ENCODE results near the gene CSNK1G1.

CSNK1G1 gene

GRCh38 chr15:64152507-64153387 is 203.2 kb downstream of the CSNK1G1 start:
- peak overlapping the region; percentile 58 for H3K27ac Mint-ChIP-seq
- DNase-seq (ENCODE audit: low spot score in 2 of 2), result peak in 1 of 2 donors; percentile 61

DNA sequence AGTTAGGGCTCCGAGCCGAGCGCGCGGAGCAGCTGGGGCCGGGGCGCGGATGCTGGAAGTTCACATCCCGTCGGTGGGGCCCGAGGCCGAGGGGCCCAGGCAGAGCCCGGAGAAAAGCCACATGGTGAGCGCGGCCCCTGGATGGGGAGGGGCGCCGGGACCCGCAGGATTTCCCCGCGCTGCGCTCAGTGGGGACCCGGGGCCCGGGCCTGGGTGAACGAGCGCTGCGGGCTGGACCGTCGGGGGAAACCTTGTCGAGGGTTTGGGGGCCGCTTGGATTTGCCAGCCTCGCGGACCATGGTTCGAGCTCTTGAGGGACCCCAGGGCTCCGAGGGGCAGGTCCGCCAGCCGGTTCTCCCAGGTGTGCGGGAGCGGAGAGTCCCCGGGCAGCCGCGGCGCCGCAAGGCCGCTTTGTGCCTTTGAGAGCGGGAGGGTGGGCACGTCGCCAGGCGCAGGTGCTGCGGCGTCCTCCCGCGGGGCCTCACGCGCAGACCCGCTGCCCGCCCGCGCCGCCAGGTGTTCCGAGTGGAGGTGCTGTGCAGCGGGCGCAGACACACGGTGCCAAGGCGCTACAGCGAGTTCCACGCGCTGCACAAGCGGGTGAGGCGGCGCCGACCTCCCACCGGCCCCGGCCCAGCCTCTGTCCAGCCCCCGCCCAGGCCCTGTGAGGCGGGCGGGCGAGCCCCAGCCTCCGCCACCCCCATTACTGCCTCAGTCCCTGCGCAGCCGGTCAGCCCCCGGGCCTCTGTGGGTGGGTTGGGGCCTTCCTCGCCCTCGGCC is 204.1 kb downstream of the CSNK1G1 start, which contains the start of gene SNX22:
Gene SNX22 (plus strand): TSS at position 5 of the 780 bp plus-strand sequence. CDS start 45 bp downstream, at position 50.
- Mint-ChIP-seq H3K9me3 (no peaks in the 10 kb centered on the region), H3K4me3 (peak within 1 kb of the TSS; percentile 71), H3K36me3 (peaks cover 46% of the 10 kb centered on the region), H3K4me1 (peaks cover 37% of the 10 kb centered on the region), H3K27ac (no peak within 1 kb of the TSS)
- peak; percentile 4 for ATAC-seq
- DNase-seq (ENCODE audit: low spot score in 2 of 2), result peak; percentile 16 to 62

More at GRCh38 chr15:64152507-64153387, 203.2 kb downstream of the CSNK1G1 start:
- H3K9me3 Mint-ChIP-seq, result no peaks in the 10 kb centered on the region
- H3K36me3 Mint-ChIP-seq, result peaks cover 54% of the 10 kb centered on the region
- H3K4me3 Mint-ChIP-seq, result peak overlapping the region; percentile 71
- no peak for ATAC-seq
- H3K4me1 Mint-ChIP-seq, result peaks cover 44% of the 10 kb centered on the region

DNA sequence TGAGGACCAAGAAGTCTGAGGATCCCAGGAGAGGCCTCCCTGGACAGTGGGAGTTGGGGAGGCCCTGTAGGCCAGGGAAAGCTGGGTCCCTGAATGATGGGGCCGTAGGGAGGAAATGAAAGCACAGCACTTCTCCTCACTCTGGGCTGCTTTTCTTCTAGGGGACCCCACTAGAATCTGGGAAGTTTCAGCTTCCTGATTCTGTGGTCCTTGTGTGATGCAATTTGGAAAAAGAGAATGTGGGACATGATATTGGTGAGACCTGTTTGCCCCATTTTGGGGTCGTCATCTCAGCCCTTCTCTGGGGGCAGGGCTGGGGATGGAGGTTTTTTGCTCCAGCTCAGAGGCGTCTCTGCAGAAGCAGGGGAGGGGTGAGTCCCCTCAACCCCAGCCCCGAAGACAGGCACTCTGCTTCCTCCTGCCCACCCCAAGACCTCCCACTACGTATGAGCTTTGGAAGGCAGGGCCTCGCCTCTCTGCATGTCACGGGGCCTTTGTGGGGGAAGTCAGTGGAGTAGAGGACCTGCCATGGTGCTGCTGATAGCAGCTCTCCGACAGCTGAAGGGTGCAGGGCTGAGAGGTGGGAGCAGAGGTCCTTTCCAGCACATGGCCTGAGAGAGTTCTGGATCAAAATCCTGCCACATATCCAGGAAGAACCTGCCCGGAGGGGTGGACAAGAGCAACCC is 205.9 kb downstream of the CSNK1G1 start:
- peaks cover 29% of the 10 kb centered on the region for H3K36me3 Mint-ChIP-seq
- no peaks in the 10 kb centered on the region for H3K9me3 Mint-ChIP-seq
- H3K27ac Mint-ChIP-seq, result no peak overlapping the region
- H3K4me1 Mint-ChIP-seq, result peaks cover 33% of the 10 kb centered on the region
- DNase-seq (ENCODE audit: low spot score in 2 of 2) (no peak), ATAC-seq (no peak)
- H3K4me3 Mint-ChIP-seq, result peak overlapping the region; percentile 1

DNA sequence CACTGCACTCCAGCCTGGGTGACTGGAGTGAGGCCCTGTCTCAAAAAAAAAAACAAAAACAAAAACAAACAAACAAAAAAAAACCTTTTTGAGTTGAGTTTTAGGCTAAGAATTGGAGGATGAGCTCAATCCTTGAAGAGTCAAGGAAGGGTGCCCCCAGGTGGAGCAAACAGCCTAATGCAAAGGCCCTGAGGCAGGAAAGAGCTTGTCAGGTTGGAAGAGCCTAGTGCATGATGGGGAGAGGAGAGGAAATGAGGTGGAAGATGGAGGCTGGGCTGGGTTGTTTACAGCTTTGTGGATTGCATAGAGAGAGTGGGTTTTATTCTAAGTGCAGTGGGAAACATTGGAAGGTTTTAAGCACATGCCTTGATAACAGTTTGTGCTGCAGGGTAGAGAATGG is 206.5 kb downstream of the CSNK1G1 start:
- ATAC-seq (no peak), DNase-seq (ENCODE audit: low spot score in 2 of 2) (no peak)
- Mint-ChIP-seq H3K36me3 (peaks cover 29% of the 10 kb centered on the region), H3K4me3 (peak overlapping the region; percentile 1), H3K9me3 (no peaks in the 10 kb centered on the region), H3K4me1 (peaks cover 33% of the 10 kb centered on the region), H3K27ac (no peak overlapping the region)

DNA sequence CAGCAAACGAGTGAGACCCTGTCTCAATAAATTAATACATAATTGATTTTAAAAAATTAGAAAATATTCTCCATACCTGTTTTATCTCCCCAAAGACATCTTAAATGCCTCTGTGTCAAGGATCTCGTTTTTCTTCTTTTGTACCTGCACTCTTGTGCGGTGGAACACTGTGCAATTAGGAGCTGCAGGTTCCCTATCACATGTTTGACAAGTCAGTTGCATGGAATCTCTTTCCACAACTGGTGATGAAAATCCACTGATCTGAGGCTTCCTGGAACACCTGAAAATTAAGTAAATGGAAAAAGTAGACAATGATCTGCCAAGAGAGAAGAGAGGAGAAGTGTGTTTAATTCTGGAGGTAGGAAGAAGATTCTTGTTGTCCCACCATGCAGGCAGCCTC is 207.4 kb downstream of the CSNK1G1 start:
- ATAC-seq (no peak), DNase-seq (ENCODE audit: low spot score in 2 of 2) (no peak)
- peaks cover 28% of the 10 kb centered on the region for H3K4me1 Mint-ChIP-seq
- no peaks in the 10 kb centered on the region for H3K9me3 Mint-ChIP-seq
- no peak overlapping the region for H3K4me3 Mint-ChIP-seq
- H3K27ac Mint-ChIP-seq, result no peak overlapping the region
- peaks cover 28% of the 10 kb centered on the region for H3K36me3 Mint-ChIP-seq

DNA sequence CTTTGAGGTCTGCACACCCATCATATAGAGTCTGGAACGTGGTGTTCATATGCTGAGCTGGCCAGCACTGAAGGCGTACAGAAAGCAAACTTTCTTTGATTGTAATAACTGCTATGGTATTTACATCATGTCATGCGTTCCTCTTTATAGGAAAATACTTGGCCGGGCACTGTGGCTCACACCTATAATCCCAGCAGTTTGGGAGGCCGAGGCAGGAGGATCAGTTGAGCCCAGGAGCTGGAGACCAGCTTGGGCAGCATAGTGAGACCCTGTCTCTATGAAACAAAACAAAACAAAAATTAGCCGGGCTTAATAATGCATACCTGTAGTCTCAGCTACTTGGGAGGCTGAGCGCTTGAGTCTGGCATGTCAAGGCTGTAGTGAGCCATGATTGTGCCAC is 207.8 kb downstream of the CSNK1G1 start:
- peaks cover 28% of the 10 kb centered on the region for H3K36me3 Mint-ChIP-seq
- no peak overlapping the region for H3K4me3 Mint-ChIP-seq
- peaks cover 24% of the 10 kb centered on the region for H3K4me1 Mint-ChIP-seq

DNA sequence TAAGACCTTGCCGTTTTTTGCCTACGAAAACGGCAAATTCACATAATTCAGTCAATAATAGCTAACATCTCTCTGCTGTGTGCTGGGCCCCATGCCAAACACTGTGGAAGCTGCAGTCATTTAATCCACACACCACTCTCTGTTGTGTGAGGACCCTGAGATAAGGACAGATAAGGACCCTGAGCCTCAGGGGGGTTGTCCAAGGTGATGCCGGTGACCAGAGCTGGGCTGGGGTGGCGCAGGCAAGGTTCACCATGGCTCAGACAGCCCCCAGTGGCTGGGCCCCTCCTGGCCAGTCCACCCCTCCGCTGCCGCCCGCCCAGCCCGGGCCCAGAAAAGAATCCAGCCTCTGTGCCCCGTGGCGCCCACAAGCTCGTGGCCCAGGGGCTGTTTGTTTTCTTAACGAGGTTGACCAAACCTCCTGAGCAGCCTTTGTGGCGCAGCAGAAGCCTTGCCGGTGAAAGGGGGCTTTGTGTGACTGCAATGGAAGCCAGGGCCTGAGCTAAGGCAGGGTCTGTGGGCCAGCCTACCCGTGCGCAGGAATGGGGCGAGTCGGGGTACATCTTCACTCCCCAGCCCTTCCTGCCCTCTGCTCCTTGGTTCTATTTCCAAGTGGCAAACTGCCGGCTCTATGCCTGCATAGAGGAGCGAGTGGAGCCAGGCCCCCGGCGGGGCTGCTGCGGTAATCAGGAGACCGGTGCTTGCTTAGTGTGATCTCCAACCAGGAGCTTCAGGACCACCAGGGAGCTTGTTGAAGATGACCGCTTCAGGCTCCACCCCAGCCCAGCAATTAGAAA is 208.9 kb downstream of the CSNK1G1 start:
- DNase-seq (ENCODE audit: low spot score in 2 of 2) (no peak), ATAC-seq (no peak)
- Mint-ChIP-seq H3K36me3 (peaks cover 31% of the 10 kb centered on the region), H3K9me3 (no peaks in the 10 kb centered on the region), H3K4me3 (no peak overlapping the region), H3K4me1 (peaks cover 19% of the 10 kb centered on the region), H3K27ac (no peak overlapping the region)

More for the DNA sequence above, 207.8 kb downstream of the CSNK1G1 start:
- Mint-ChIP-seq H3K27ac (no peak overlapping the region), H3K9me3 (no peaks in the 10 kb centered on the region)
- no peak for DNase-seq (ENCODE audit: low spot score in 2 of 2)
- no peak for ATAC-seq

- Mint-ChIP-seq H3K4me1 (peaks cover 25% of the 10 kb centered on the region), H3K4me3 (no peak overlapping the region), H3K27ac (no peak overlapping the region), H3K36me3 (peaks cover 34% of the 10 kb centered on the region), H3K9me3 (no peaks in the 10 kb centered on the region)
- ATAC-seq, result no peak
- DNase-seq (ENCODE audit: low spot score in 2 of 2), result no peak
Measured at GRCh38 chr15:64146520-64146884, 209.5 kb downstream of the CSNK1G1 start.

- no peaks in the 10 kb centered on the region for H3K9me3 Mint-ChIP-seq
- H3K4me1 Mint-ChIP-seq, result peaks cover 27% of the 10 kb centered on the region
- H3K36me3 Mint-ChIP-seq, result peaks cover 37% of the 10 kb centered on the region
- DNase-seq (ENCODE audit: low spot score in 2 of 2), result no peak
- H3K27ac Mint-ChIP-seq, result no peak overlapping the region
- ATAC-seq, result no peak
- H3K4me3 Mint-ChIP-seq, result no peak overlapping the region
Measured at GRCh38 chr15:64146041-64146440, 209.9 kb downstream of the CSNK1G1 start.

GRCh38 chr15:64144565-64145281 is 211.2 kb downstream of the CSNK1G1 start:
- Mint-ChIP-seq H3K9me3 (no peaks in the 10 kb centered on the region), H3K36me3 (peaks cover 44% of the 10 kb centered on the region), H3K4me3 (no peak overlapping the region), H3K27ac (peak overlapping the region; percentile 48), H3K4me1 (peaks cover 18% of the 10 kb centered on the region)
- DNase-seq (ENCODE audit: low spot score in 2 of 2), result no peak
- peak; percentile 46 for ATAC-seq

GRCh38 chr15:64144192-64144564 is 211.8 kb downstream of the CSNK1G1 start:
- peaks cover 13% of the 10 kb centered on the region for H3K4me1 Mint-ChIP-seq
- ATAC-seq (no peak), DNase-seq (ENCODE audit: low spot score in 2 of 2) (no peak)
- H3K27ac Mint-ChIP-seq, result peak overlapping the region; percentile 48
- no peaks in the 10 kb centered on the region for H3K9me3 Mint-ChIP-seq
- peaks cover 44% of the 10 kb centered on the region for H3K36me3 Mint-ChIP-seq
- no peak overlapping the region for H3K4me3 Mint-ChIP-seq

DNA sequence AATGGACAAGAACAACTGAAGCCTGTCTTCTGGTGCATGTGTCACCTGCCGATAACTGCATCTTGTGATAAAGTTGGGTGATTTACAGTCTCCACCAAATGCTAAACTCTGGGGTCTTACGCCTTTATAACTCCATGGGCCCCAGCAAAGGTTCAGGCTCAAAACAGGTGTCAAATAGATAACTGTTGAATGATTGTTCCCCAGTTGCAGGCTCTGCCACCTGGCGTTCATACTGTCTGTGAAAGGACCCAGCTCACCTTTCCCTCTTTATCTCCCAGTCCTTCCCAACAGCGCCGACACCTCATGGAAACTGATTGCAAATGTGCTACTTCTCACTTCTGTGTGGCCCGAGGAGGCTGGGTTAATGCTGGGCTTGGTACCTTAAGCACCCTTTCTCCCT is 212.7 kb downstream of the CSNK1G1 start:
- Mint-ChIP-seq H3K4me3 (no peak overlapping the region), H3K27ac (peak overlapping the region; percentile 27), H3K36me3 (peaks cover 50% of the 10 kb centered on the region), H3K9me3 (no peaks in the 10 kb centered on the region), H3K4me1 (peaks cover 13% of the 10 kb centered on the region)
- DNase-seq (ENCODE audit: low spot score in 2 of 2), result no peak
- ATAC-seq, result no peak

DNA sequence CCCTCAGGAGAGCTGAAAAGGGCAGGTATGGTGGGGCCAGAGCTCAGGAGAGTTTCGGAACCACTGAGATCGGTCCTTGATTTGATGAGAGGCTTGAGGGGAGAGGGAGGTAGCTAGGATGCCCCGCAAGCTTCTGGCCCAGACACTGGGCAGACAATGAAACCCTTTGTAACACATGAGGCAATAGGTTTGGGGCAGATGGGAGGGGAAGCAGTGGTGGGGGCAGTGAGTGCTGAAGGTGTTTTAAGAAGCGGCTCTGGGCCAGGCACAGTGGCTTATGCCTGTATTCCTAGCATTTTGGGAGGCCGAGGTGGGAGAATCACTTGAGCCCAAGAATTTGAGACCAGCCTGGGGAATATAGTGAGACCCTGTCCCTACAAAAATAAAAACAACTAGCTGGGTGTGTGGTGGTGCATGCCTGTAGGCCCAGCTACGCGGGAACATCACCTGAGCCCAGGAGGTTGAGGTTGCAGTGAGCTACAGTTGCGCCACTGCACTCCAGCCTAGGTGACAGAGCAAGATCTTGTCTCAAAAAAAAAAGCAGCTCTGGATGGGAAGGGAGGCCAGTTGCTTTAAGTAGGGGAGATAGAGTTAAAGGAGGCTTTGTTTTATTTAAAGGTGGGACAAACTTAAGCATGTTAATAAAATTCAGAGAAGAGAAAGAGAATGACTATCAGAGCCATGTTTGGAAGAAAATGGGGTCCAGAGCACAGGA is 214.0 kb downstream of the CSNK1G1 start:
- DNase-seq (ENCODE audit: low spot score in 2 of 2), result no peak
- Mint-ChIP-seq H3K9me3 (no peaks in the 10 kb centered on the region), H3K4me3 (no peak overlapping the region), H3K36me3 (peaks cover 64% of the 10 kb centered on the region), H3K27ac (peak overlapping the region; percentile 82), H3K4me1 (peaks cover 13% of the 10 kb centered on the region)
- ATAC-seq, result no peak

Data from stimulated activated effector memory CD8-positive, alpha-beta T cell treated with anti-CD3 and anti-CD28 coated beads, Interleukin-12 subunit alpha, Interleukin-12 subunit beta, amount 100 ng/mL, for 72 hours (primary cell).